Sigmoid colon (tissue), 7 donors: ENCODE measurements around the gene RNF135. TPM values are rescaled to one million over a fixed set of nuclear protein-coding genes. Genes with fewer than 3 reads are reported as not detected.
"Not testable (repeated sequence)": the region's sequence is repeated elsewhere in the genome, so short reads cannot be mapped to it uniquely, and the experiment has no call there.

Source experiments
- DNase-seq: peaks from one replicate; pipeline ENCODE4 v3.0.0-alpha.2; 2019
- H3K27ac ChIP-seq, 4 donors: fragments of 200-600 bp; sonication (generic); one replicate each; pipeline ENCODE4 v1.5.1; 2016 to 2019; ENCODE audit warnings: mild to moderate bottlenecking in 1 of 4
- H3K27me3 ChIP-seq, 3 donors: fragments of 200-600 bp; sonication (generic); one replicate each; pipeline ENCODE4 v1.5.1; 2019; ENCODE audit warnings: mild to moderate bottlenecking in 1 of 3
- H3K36me3 ChIP-seq, 4 donors: fragments of 200-600 bp; sonication (generic); one replicate each; pipeline ENCODE4 v1.5.1; 2016 to 2019
- H3K4me1 ChIP-seq, 4 donors: fragments of 200-600 bp; sonication (generic); one replicate each; pipeline ENCODE4 v1.5.1; 2017 to 2019
- H3K4me3 ChIP-seq, 4 donors: fragments of 200-600 bp; sonication (generic); one replicate each; pipeline ENCODE4 v1.5.1; 2017 to 2019; ENCODE audit warnings: mild to moderate bottlenecking in 2 of 4, moderate library complexity in 1 of 4
- H3K9me3 ChIP-seq, 4 donors: fragments of 200-600 bp in 3 of 4; sonication (generic) in 3 of 4; one replicate each; pipeline versions ENCODE4 v1.5.1 to v1.6.1; 2013 to 2019
- CTCF ChIP-seq, 4 experiments: fragments of 450-650 bp in 3 of 4; fragments of 200-600 bp in 1 of 4; IDR thresholded peaks; one replicate each; pipeline ENCODE4 v1.5.1; 2016 to 2019; ENCODE audit warnings: antibody characterized with exemption in 4 of 4, mild to moderate bottlenecking in 3 of 4, moderate library complexity in 2 of 4
- EP300 ChIP-seq, 4 donors: sonication (generic); formaldehyde crosslinking; IDR thresholded peaks; one replicate each; pipeline ENCODE4 v1.6.1; 2017; ENCODE audit warnings: antibody characterized with exemption in 4 of 4
- POLR2A ChIP-seq, 2 donors: fragments of 450-650 bp; IDR thresholded peaks; one replicate each; pipeline ENCODE4 v1.6.1; 2016; ENCODE audit warnings: antibody characterized with exemption in 2 of 2, mild to moderate bottlenecking in 2 of 2, moderate library complexity in 2 of 2
- POLR2AphosphoS5 ChIP-seq, 4 donors: sonication (generic); formaldehyde crosslinking; IDR thresholded peaks; one replicate each; pipeline ENCODE4 v1.6.1; 2017; ENCODE audit warnings: antibody characterized with exemption in 4 of 4
- WGBS, 2 donors: extraction: QIAGEN DNeasy Blood & Tissue Kit; methylation state at CpG; one replicate each; pipeline ENCODE4 v1.1.7; 2013; 5-methylcytosine and 5-hydroxymethylcytosine counted together
- intact Hi-C: fragments of 100-400 bp; cut with DNase I; formaldehyde crosslinking; loops from one replicate; pipeline ENCODE4 v1.15.1; 2023
- polyA plus RNA-seq, 3 donors: library from polyadenylated mRNA; stranded (reverse); fragments of 200-250 nt; gene quantifications; one replicate each; pipeline ENCODE4 v1.2.3, GENCODE V29; 2013
- total RNA-seq, 4 donors: library from RNA; depleted of rRNA; stranded (reverse); fragments of >200 nt; gene quantifications; one replicate each; pipeline ENCODE4 v1.1.0, GENCODE V29; 2016
- donor health status: healthy with polysubstance abuse.
- donor health status: Bipolar disorder and iron deficiency.
- donor health status: healthy.

Gene RNF135
- total and polyA plus RNA-seq, 7 donors: 13.0 to 28.2 (median 19.0) TPM

GRCh38 chr17:30961209-30962188, 9.3 kb upstream of the RNF135 start:
- Histone ChIP-seq H3K36me3 (no peaks in the 10 kb centered on the region), H3K27ac (peak overlapping the region in 1 of 4 donors; percentile 8), H3K4me1 (peaks cover 0 to 6% (median under 1%) of the 10 kb centered on the region in 4 donors), H3K4me3 (no peak overlapping the region), H3K9me3 (no peaks in the 10 kb centered on the region), H3K27me3 (no peaks in the 10 kb centered on the region)
- no peak for DNase-seq
- no peak for TF ChIP-seq EP300 (IDR thresholded peaks at IDR 0.05)
- TF ChIP-seq POLR2AphosphoS5 (IDR thresholded peaks at IDR 0.05): no peak
- no peak for TF ChIP-seq POLR2A (IDR thresholded peaks at IDR 0.05)
- TF ChIP-seq CTCF (IDR thresholded peaks at IDR 0.05): no peak
- intact Hi-C loops: no loop called here
- 77 to 80% methylated on average over 9 of the region's 9 CpGs for WGBS, 2 donors

- H3K36me3 ChIP-seq, H3K27ac ChIP-seq, intact Hi-C loops, H3K9me3 ChIP-seq, H3K27me3 ChIP-seq, H3K4me3 ChIP-seq, DNase-seq, H3K4me1 ChIP-seq: not testable (repeated sequence)
- whole genome bisulfite sequencing, 2 donors: 96 to 98% methylated on average over 8 of the region's 8 CpGs
Observed at GRCh38 chr17:30964312-30964711, 6.5 kb upstream of the RNF135 start.

GRCh38 chr17:30964876-30965275, 6.0 kb upstream of the RNF135 start:
- no peak for DNase-seq
- H3K4me1 ChIP-seq: peaks cover 0 to 2% (median under 1%) of the 10 kb centered on the region in 4 donors
- H3K9me3 ChIP-seq: no peaks in the 10 kb centered on the region

GRCh38 chr17:30965686-30966085, 5.2 kb upstream of the RNF135 start:
- intact Hi-C loops: no loop called here
- no peak for DNase-seq
- Histone ChIP-seq H3K27ac (no peak overlapping the region), H3K4me1 (peaks cover 0 to 5% (median 2%) of the 10 kb centered on the region in 4 donors), H3K36me3 (no peaks in the 10 kb centered on the region), H3K27me3 (no peaks in the 10 kb centered on the region), H3K4me3 (no peak overlapping the region), H3K9me3 (no peaks in the 10 kb centered on the region)
- 87 to 90% methylated on average over 3 of the region's 3 CpGs for WGBS, 2 donors
- TF ChIP-seq POLR2A (IDR thresholded peaks at IDR 0.05): no peak
- TF ChIP-seq EP300 (IDR thresholded peaks at IDR 0.05): no peak
- no peak for TF ChIP-seq POLR2AphosphoS5 (IDR thresholded peaks at IDR 0.05)

More at GRCh38 chr17:30964876-30965275, 6.0 kb upstream of the RNF135 start:
- H3K36me3 ChIP-seq: no peaks in the 10 kb centered on the region
- no peaks in the 10 kb centered on the region for H3K27me3 ChIP-seq
- intact Hi-C loops: no loop called here
- 75 to 84% methylated on average over 5 of the region's 5 CpGs for WGBS, 2 donors
- H3K27ac ChIP-seq: no peak overlapping the region
- no peak overlapping the region for H3K4me3 ChIP-seq
- no peak for TF ChIP-seq POLR2AphosphoS5 (IDR thresholded peaks at IDR 0.05)
- TF ChIP-seq EP300 (IDR thresholded peaks at IDR 0.05): no peak
- no peak for TF ChIP-seq POLR2A (IDR thresholded peaks at IDR 0.05)
- no peak for TF ChIP-seq CTCF (IDR thresholded peaks at IDR 0.05)

GRCh38 chr17:30967911-30968310, 2.9 kb upstream of the RNF135 start:
- H3K9me3 ChIP-seq, H3K4me3 ChIP-seq, DNase-seq, intact Hi-C loops, H3K36me3 ChIP-seq, H3K27me3 ChIP-seq: not testable (repeated sequence)
- Histone ChIP-seq H3K4me1 (peaks cover 0 to 21% (median 2%) of the 10 kb centered on the region in 4 donors), H3K27ac (peak overlapping the region in 1 of 4 donors; percentile 3)
- WGBS, 2 donors: 80 to 90% methylated on average over 13 of the region's 13 CpGs

GRCh38 chr17:30969989-30970830, 629 bp upstream of the RNF135 start:
- Histone ChIP-seq H3K9me3 (no peaks in the 10 kb centered on the region), H3K4me1 (peaks cover 0 to 31% (median 5%) of the 10 kb centered on the region in 4 donors), H3K4me3 (peak overlapping the region; percentile 63 to 90 (median 73)), H3K36me3 (peaks cover 0 to 6% (median 0%) of the 10 kb centered on the region in 4 donors), H3K27ac (peak overlapping the region; percentile 90 to 97 (median 94)), H3K27me3 (no peaks in the 10 kb centered on the region)
- 4 to 10% methylated on average over 31 of the region's 31 CpGs for WGBS, 2 donors
- TF ChIP-seq CTCF (IDR thresholded peaks at IDR 0.05) (no peak), POLR2A (IDR thresholded peaks at IDR 0.05) (no peak), POLR2AphosphoS5 (IDR thresholded peaks at IDR 0.05) (no peak), EP300 (IDR thresholded peaks at IDR 0.05) (no peak)
- DNase-seq: no peak
- intact Hi-C loops: loop anchor here (1.0 to 5.0 kb wide), 2 partner anchors 37 to 64 kb away; partner anchors contain the start of gene TEFM
